HCT116 (cell line): ENCODE measurements around the gene VAV2. TPM values are rescaled to one million over a fixed set of nuclear protein-coding genes. Genes with fewer than 3 reads are reported as not detected.

Source experiments
- ATAC-seq: fragments of 200-7000 bp; cut with Tn5 transposase; 2 replicates; pipeline ENCODE4 v1.9.1; 2020; ENCODE audit warnings: mild to moderate bottlenecking, moderate library complexity
- BruUV-seq: library from RNA; stranded (reverse); fragments of 400-500 nt; replicated peaks from 2 replicates; lab custom pipeline; 2021; lab: Mats Ljungman, UMichigan
- CTCF ChIA-PET: fragments of 300-600 bp; sonication (Branson Sonifier 250); formaldehyde crosslinking; loops from one replicate; lab custom pipeline; 2021; ENCODE audit warnings: antibody characterized with exemption; lab: Charles Lee
- POLR2A ChIA-PET: fragments of 300-600, 350-600 bp; sonication (Branson Sonifier 250); formaldehyde crosslinking; loops from one replicate; lab custom pipeline; 2021; ENCODE audit warnings: antibody characterized with exemption; lab: Charles Lee
- RAD21 ChIA-PET, 2 experiments: fragments of 300-600 bp; sonication (Branson Sonifier 250); formaldehyde crosslinking; loops; one replicate each; lab custom pipeline; 2023; ENCODE audit warnings: low total read pairs in 2 of 2; ENCODE audit not compliant: uncharacterized antibody in 2 of 2, unreplicated experiment in 2 of 2, low non-redundant PET in 1 of 2; lab: Charles Lee
- DNase-seq: peaks from one replicate; pipeline ENCODE4 v3.0.0-alpha.2; 2010; ENCODE audit warnings: low read depth, low spot score
- H2AFZ ChIP-seq: fragments of 200-600 bp; shearing (Covaris generic), sonication (generic); 2 replicates; pipeline ENCODE4 v1.6.1; 2017; ENCODE audit warnings: low read depth, mixed run types, mixed read lengths, antibody characterized with exemption, low read length; ENCODE audit not compliant: poor library complexity, severe bottlenecking
- H3K27ac ChIP-seq: 2 replicates; pipeline ENCODE4 v1.5.1; 2012; ENCODE audit warnings: low read depth, low read length
- H3K27me3 ChIP-seq: fragments of 200-600 bp; sonication (generic); 2 replicates; pipeline ENCODE4 v1.6.1; 2016; ENCODE audit warnings: mixed run types, low read length, mixed read lengths; ENCODE audit not compliant: insufficient read depth
- H3K36me3 ChIP-seq, 2 experiments: fragments of 200-500 bp in 1 of 2; fragments of 200-600 bp in 1 of 2; sonication (Bioruptor generic) in 1 of 2; sonication (generic) in 1 of 2; 2 replicates each; pipeline versions ENCODE4 v1.5.1 to v1.6.1; 2014 to 2016; ENCODE audit warnings: low read length in 2 of 2, inconsistent platforms in 1 of 2, mixed read lengths in 1 of 2, mixed run types in 1 of 2; ENCODE audit not compliant: insufficient read depth in 2 of 2, control insufficient read depth in 1 of 2
- H3K4me1 ChIP-seq, 2 experiments: fragments of 200-600 bp in 1 of 2; sonication (generic) in 1 of 2; 2 replicates each; pipeline versions ENCODE4 v1.5.1 to v1.6.1; 2012 to 2017; ENCODE audit warnings: low read length in 2 of 2, inconsistent platforms in 1 of 2, mild to moderate bottlenecking in 1 of 2, mixed read lengths in 1 of 2, mixed run types in 1 of 2, moderate library complexity in 1 of 2; ENCODE audit not compliant: insufficient read depth in 2 of 2, control insufficient read depth in 1 of 2
- H3K4me2 ChIP-seq: fragments of 200-600 bp; sonication (generic); 2 replicates; pipeline ENCODE4 v1.6.1; 2017; ENCODE audit warnings: mixed run types, low read length, mixed read lengths
- H3K4me3 ChIP-seq, 2 experiments: fragments of 200-600 bp in 1 of 2; sonication (generic) in 1 of 2; replicated peaks in 1 of 2; 2 replicates each; pipeline ENCODE4 v1.5.1; 2011 to 2016; ENCODE audit warnings: low read length in 2 of 2, control low read depth in 1 of 2, low read depth in 1 of 2, mild to moderate bottlenecking in 1 of 2, mixed read lengths in 1 of 2, mixed run types in 1 of 2
- H3K79me2 ChIP-seq: fragments of 200-600 bp; sonication (generic); 2 replicates; pipeline ENCODE4 v1.6.1; 2017; ENCODE audit warnings: mild to moderate bottlenecking, mixed run types, low read length, moderate library complexity, mixed read lengths; ENCODE audit not compliant: insufficient read depth
- H3K9ac ChIP-seq: fragments of 200-600 bp; sonication (generic); 2 replicates; pipeline ENCODE4 v1.6.1; 2016; ENCODE audit warnings: low read length, mixed read lengths
- H3K9me2 ChIP-seq: fragments of 200-600 bp; sonication (generic), shearing (Covaris generic); 2 replicates; pipeline ENCODE4 v1.6.1; 2017; ENCODE audit warnings: mixed run types, mild to moderate bottlenecking, moderate library complexity; ENCODE audit not compliant: insufficient read depth
- H3K9me3 ChIP-seq, 2 experiments: fragments of 200-500 bp in 1 of 2; fragments of 200-600 bp in 1 of 2; sonication (Bioruptor generic) in 1 of 2; sonication (generic) in 1 of 2; 2 replicates each; pipeline ENCODE4 v1.6.1; 2014 to 2017; ENCODE audit warnings: low read length in 2 of 2, mixed read lengths in 2 of 2, inconsistent platforms in 1 of 2, low read depth in 1 of 2, mild to moderate bottlenecking in 1 of 2, mixed run types in 1 of 2, moderate library complexity in 1 of 2; ENCODE audit not compliant: control insufficient read depth in 1 of 2, insufficient read depth in 1 of 2
- H4K20me1 ChIP-seq: fragments of 200-600 bp; sonication (generic), shearing (Covaris generic); 2 replicates; pipeline ENCODE4 v1.6.1; 2017; ENCODE audit warnings: mixed run types, mild to moderate bottlenecking, moderate library complexity; ENCODE audit not compliant: insufficient read depth
- EZH2 ChIP-seq: fragments of 200-600 bp; sonication (generic); IDR thresholded peaks from 2 replicates; pipeline ENCODE4 v1.6.1; 2017; ENCODE audit warnings: antibody characterized with exemption, mixed run types
- ZFX ChIP-seq: fragments of 450-650 bp; IDR thresholded peaks from 2 replicates; pipeline ENCODE4 v1.6.1; 2017
- ZNF274 ChIP-seq: fragments of 200-500 bp; sonication (Bioruptor generic); IDR thresholded peaks from 2 replicates; pipeline ENCODE4 v1.6.1; 2014; ENCODE audit warnings: mild to moderate bottlenecking, low read depth, low read length, inconsistent platforms
- intact Hi-C: fragments of 100-400 bp; cut with micrococcal nuclease; formaldehyde crosslinking; loops from 2 replicates; pipeline ENCODE4 v1.10.0; 2022
- total RNA-seq: library from RNA; stranded (reverse); gene quantifications from one replicate; pipeline ENCODE4 v1.2.1, GENCODE V29; 2021; ENCODE audit not compliant: unreplicated experiment

Gene VAV2
- total RNA-seq, 1 experiment from 2014 or later: 33.2 TPM

GRCh38 chr9:133904346-133905090, 87.6 kb downstream of the VAV2 start:
- Histone ChIP-seq H3K4me1 (no peaks in the 10 kb centered on the region), H3K36me3 (no peaks in the 10 kb centered on the region), H3K9me3 (no peaks in the 10 kb centered on the region), H3K4me2 (no peak overlapping the region), H2AFZ (no peak overlapping the region), H3K9ac (no peak overlapping the region), H3K9me2 (no peaks in the 10 kb centered on the region), H3K4me3 (no peak overlapping the region), H4K20me1 (no peaks in the 10 kb centered on the region), H3K27ac (no peak overlapping the region), H3K27me3 (no peaks in the 10 kb centered on the region), H3K79me2 (peaks cover 36% of the 10 kb centered on the region)
- intact Hi-C loops: no loop called here
- no peak for DNase-seq
- no peak for TF ChIP-seq EZH2
- ChIA-PET CTCF (no interaction called here), RAD21 (no interaction called here), POLR2A (no interaction called here)
- no TSS peak for BruUV-seq
- no peak for ATAC-seq

GRCh38 chr9:133901184-133901835, 90.8 kb downstream of the VAV2 start:
- Histone ChIP-seq H3K9me2 (no peaks in the 10 kb centered on the region), H4K20me1 (no peaks in the 10 kb centered on the region), H3K9ac (no peak overlapping the region), H3K4me2 (no peak overlapping the region), H3K79me2 (peaks cover 18% of the 10 kb centered on the region), H3K27me3 (no peaks in the 10 kb centered on the region), H3K9me3 (no peaks in the 10 kb centered on the region), H3K27ac (no peak overlapping the region), H3K4me1 (no peaks in the 10 kb centered on the region), H3K36me3 (no peaks in the 10 kb centered on the region), H3K4me3 (no peak overlapping the region), H2AFZ (no peak overlapping the region)
- intact Hi-C loops: no loop called here
- ATAC-seq (no peak), DNase-seq (no peak)
- TF ChIP-seq EZH2 (no peak), ZFX (no peak), ZNF274 (no peak)
- CTCF ChIA-PET: no interaction called here
- RAD21 ChIA-PET: no interaction called here
- no TSS peak for BruUV-seq
- POLR2A ChIA-PET: no interaction called here
